B cell (primary cell): ENCODE measurements around the gene SKP2. TPM values are rescaled to one million over a fixed set of nuclear protein-coding genes. Genes with fewer than 3 reads are reported as not detected.

Experiments used
- ATAC-seq: fragments of 200-7000 bp; cut with Tn5 transposase; one replicate; pipeline ENCODE4 v1.10.0; 2021; ENCODE audit warnings: low read depth, mild to moderate bottlenecking, moderate number of reproducible peaks, moderate library complexity
- CTCF ChIA-PET: fragments of 350-600 bp; sonication (Branson Sonifier 250); formaldehyde crosslinking; loops from one replicate; lab custom pipeline; 2021; ENCODE audit warnings: antibody characterized with exemption, inconsistent platforms; lab: Charles Lee
- POLR2A ChIA-PET: fragments of 350-600 bp; sonication (Branson Sonifier 250); formaldehyde crosslinking; loops from one replicate; lab custom pipeline; 2021; ENCODE audit warnings: antibody characterized with exemption; lab: Charles Lee
- DNase-seq: peaks from one replicate; pipeline ENCODE4 v3.0.0; 2013
- H2AFZ ChIP-seq: 2 replicates; pipeline ENCODE4 v1.6.1; 2012; ENCODE audit warnings: mild to moderate bottlenecking, low read depth, low read length; ENCODE audit not compliant: insufficient read depth, poor library complexity, severe bottlenecking
- H3K27ac ChIP-seq, 2 donors: 1 replicate in 1 of 2; 2 replicates in 1 of 2; pipeline ENCODE4 v1.5.1; 2012 to 2013; ENCODE audit warnings: low read length in 2 of 2, mild to moderate bottlenecking in 2 of 2, moderate library complexity in 1 of 2
- H3K27me3 ChIP-seq, 4 experiments: fragments of 200-600 bp in 1 of 4; sonication (generic) in 1 of 4; replicated peaks in 1 of 4; 1 replicate in 2 of 4; 2 replicates in 2 of 4; pipeline versions ENCODE4 v1.6.1 to v1.7.0; 2013 to 2016; ENCODE audit warnings: low read length in 3 of 4, mild to moderate bottlenecking in 2 of 4, mixed read lengths in 1 of 4, moderate library complexity in 1 of 4; ENCODE audit not compliant: insufficient read depth in 4 of 4, control insufficient read depth in 3 of 4; ENCODE audit errors: control extremely low read depth in 1 of 4
- H3K36me3 ChIP-seq, 2 experiments: replicated peaks in 1 of 2; 1 replicate in 1 of 2; 2 replicates in 1 of 2; pipeline versions ENCODE4 v1.6.1 to v1.7.1; 2013; ENCODE audit warnings: low read length in 1 of 2; ENCODE audit not compliant: insufficient read depth in 2 of 2, control insufficient read depth in 1 of 2; ENCODE audit errors: control extremely low read depth in 1 of 2, extremely low read depth in 1 of 2
- H3K4me1 ChIP-seq, 2 donors: fragments of 200-600 bp in 1 of 2; sonication (generic) in 1 of 2; 1 replicate in 1 of 2; 2 replicates in 1 of 2; pipeline versions ENCODE4 v1.5.1 to v1.6.1; 2013 to 2017; ENCODE audit warnings: low read length in 2 of 2; ENCODE audit not compliant: control insufficient read depth in 2 of 2, insufficient read depth in 2 of 2
- H3K4me2 ChIP-seq: replicated peaks from 2 replicates; pipeline ENCODE3; 2012; ENCODE audit warnings: mild to moderate bottlenecking, low read depth, low read length; ENCODE audit not compliant: poor library complexity, severe bottlenecking
- H3K4me3 ChIP-seq, 5 experiments: fragments of 200-600 bp in 1 of 5; sonication (generic) in 1 of 5; 1 replicate in 3 of 5; 2 replicates in 2 of 5; pipeline versions ENCODE4 v1.5.1 to v1.7.0; 2011 to 2016; ENCODE audit warnings: low read length in 4 of 5, mild to moderate bottlenecking in 4 of 5, low read depth in 2 of 5, control low read depth in 1 of 5, moderate library complexity in 1 of 5; ENCODE audit not compliant: insufficient read depth in 1 of 5; ENCODE audit errors: control extremely low read depth in 1 of 5, extremely low read depth in 1 of 5
- H3K79me2 ChIP-seq: fragments of 200-600 bp; sonication (generic); one replicate; pipeline ENCODE4 v1.6.0; 2016; ENCODE audit warnings: low read length; ENCODE audit not compliant: control insufficient read depth, insufficient read depth
- H3K9ac ChIP-seq: fragments of 200-600 bp; sonication (generic); 2 replicates; pipeline ENCODE4 v1.6.1; 2017; ENCODE audit warnings: mild to moderate bottlenecking, low read length, moderate library complexity
- H3K9me3 ChIP-seq, 3 donors: one replicate each; pipeline versions ENCODE4 v1.6.1 to v1.7.1; 2013; ENCODE audit warnings: low read length in 2 of 3; ENCODE audit not compliant: control insufficient read depth in 2 of 3, insufficient read depth in 1 of 3; ENCODE audit errors: control extremely low read depth in 1 of 3
- H4K20me1 ChIP-seq: 2 replicates; pipeline ENCODE4 v1.6.0; 2012; ENCODE audit warnings: mild to moderate bottlenecking, low read length; ENCODE audit not compliant: insufficient read depth, control insufficient read depth, poor library complexity, severe bottlenecking
- H3K27ac Mint-ChIP-seq: one replicate; pipeline ENCODE4 v1.8.0; 2021; ENCODE audit warnings: mixed read lengths
- H3K27me3 Mint-ChIP-seq: one replicate; pipeline ENCODE4 v1.8.0; 2021; ENCODE audit warnings: mixed read lengths
- H3K4me1 Mint-ChIP-seq: one replicate; pipeline ENCODE4 v1.8.0; 2021; ENCODE audit warnings: mixed read lengths
- H3K4me3 Mint-ChIP-seq: one replicate; pipeline ENCODE4 v1.8.0; 2021; ENCODE audit warnings: mixed read lengths
- H3K9me3 Mint-ChIP-seq: one replicate; pipeline ENCODE4 v1.8.0; 2022; ENCODE audit warnings: mixed read lengths; ENCODE audit not compliant: insufficient read depth
- EZH2 ChIP-seq: IDR thresholded peaks from 2 replicates; pipeline ENCODE4 v1.6.1; 2012; ENCODE audit warnings: borderline replicate concordance, low read depth, mild to moderate bottlenecking, moderate library complexity, low read length; ENCODE audit not compliant: insufficient read depth, poor library complexity, severe bottlenecking
- WGBS: methylation state at CpG from one replicate; pipeline ENCODE4 v1.1.5; 2013; ENCODE audit warnings: missing lambda C conversion rate; ENCODE audit not compliant: insufficient coverage; 5-methylcytosine and 5-hydroxymethylcytosine counted together
- intact Hi-C: fragments of 100-400 bp; cut with micrococcal nuclease; formaldehyde crosslinking; loops from one replicate; pipeline ENCODE4 v1.10.0; 2022
- polyA plus RNA-seq: library from polyadenylated mRNA; depleted of rRNA; stranded (reverse); fragments of >200 nt; gene quantifications from 2 replicates; pipeline ENCODE4 v1.2.3, GENCODE V29; 2012
- total RNA-seq, 2 donors: library from RNA; stranded (reverse); fragments of 120-200 nt in 1 of 2; gene quantifications; 1 replicate in 1 of 2; 2 replicates in 1 of 2; pipeline versions ENCODE4 v1.2.3 to v1.2.4, GENCODE V29; 2013 to 2022
- TF ChIP-seq, protein P1 (sequence below): fragments of 200-600 bp; IDR thresholded peaks from one replicate; pipeline ENCODE4 v1.8.0; 2022; ENCODE audit warnings: antibody characterized with exemption, mild to moderate bottlenecking

Gene SKP2
- total and polyA plus RNA-seq, 2 donors (not counting 1 experiment from before 2014, with no cell fraction given) = 26.7 to 27.1 TPM

DNA sequence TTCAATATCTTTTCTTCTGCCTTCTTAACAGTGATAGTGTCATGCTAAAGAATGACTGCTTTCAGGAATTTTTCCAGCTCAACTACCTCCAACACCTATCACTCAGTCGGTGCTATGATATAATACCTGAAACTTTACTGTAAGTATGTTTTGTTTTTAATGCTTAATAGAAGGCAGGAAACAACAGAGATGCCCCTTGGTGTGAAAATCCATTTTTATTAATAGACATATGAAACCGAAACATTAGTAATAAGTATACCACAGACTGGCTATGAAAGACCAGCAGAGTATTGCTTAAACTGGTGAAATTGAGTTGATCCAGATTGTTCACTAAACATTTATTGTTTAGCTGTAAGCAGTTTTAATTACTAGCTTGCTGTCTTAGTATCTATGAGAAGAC, 25.2 kb downstream of the SKP2 start:
- no peaks in the 10 kb centered on the region for H3K9me3 ChIP-seq
- H3K4me2 ChIP-seq = no peak overlapping the region
- H3K79me2 ChIP-seq = no peaks in the 10 kb centered on the region
- no peak for TF ChIP-seq EZH2
- TF ChIP-seq, protein P1, sequence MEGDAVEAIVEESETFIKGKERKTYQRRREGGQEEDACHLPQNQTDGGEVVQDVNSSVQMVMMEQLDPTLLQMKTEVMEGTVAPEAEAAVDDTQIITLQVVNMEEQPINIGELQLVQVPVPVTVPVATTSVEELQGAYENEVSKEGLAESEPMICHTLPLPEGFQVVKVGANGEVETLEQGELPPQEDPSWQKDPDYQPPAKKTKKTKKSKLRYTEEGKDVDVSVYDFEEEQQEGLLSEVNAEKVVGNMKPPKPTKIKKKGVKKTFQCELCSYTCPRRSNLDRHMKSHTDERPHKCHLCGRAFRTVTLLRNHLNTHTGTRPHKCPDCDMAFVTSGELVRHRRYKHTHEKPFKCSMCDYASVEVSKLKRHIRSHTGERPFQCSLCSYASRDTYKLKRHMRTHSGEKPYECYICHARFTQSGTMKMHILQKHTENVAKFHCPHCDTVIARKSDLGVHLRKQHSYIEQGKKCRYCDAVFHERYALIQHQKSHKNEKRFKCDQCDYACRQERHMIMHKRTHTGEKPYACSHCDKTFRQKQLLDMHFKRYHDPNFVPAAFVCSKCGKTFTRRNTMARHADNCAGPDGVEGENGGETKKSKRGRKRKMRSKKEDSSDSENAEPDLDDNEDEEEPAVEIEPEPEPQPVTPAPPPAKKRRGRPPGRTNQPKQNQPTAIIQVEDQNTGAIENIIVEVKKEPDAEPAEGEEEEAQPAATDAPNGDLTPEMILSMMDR = no peak
- Mint-ChIP-seq H3K4me1 (peaks cover 2% of the 10 kb centered on the region), H3K27me3 (no peaks in the 10 kb centered on the region), H3K4me3 (no peak overlapping the region), H3K27ac (no peak overlapping the region), H3K9me3 (no peaks in the 10 kb centered on the region)
- H3K9ac ChIP-seq = no peak overlapping the region
- DNase-seq = no peak
- ChIA-PET CTCF (interaction anchor here (0.7 to 1.6 kb wide), 7 partner anchors 39 to 555 kb away, joined by 3 to 11 read pairs (median 3); no protein-coding TSS in a partner anchor), POLR2A (no interaction called here)
- H3K27me3 ChIP-seq = no peaks in the 10 kb centered on the region
- H2AFZ ChIP-seq = no peak overlapping the region
- intact Hi-C loops = loop anchor here (1.0 kb wide), 1 partner anchor 128 kb away; no protein-coding TSS in a partner anchor
- H3K36me3 ChIP-seq = peaks cover 22 to 61% of the 10 kb centered on the region in 2 experiments
- no CpG with 5 or more reads among the region's 2 CpGs for WGBS
- H3K4me3 ChIP-seq = no peak overlapping the region
- H3K27ac ChIP-seq = no peak overlapping the region
- no peak for ATAC-seq
- no peaks in the 10 kb centered on the region for H3K4me1 ChIP-seq
- no peaks in the 10 kb centered on the region for H4K20me1 ChIP-seq

DNA sequence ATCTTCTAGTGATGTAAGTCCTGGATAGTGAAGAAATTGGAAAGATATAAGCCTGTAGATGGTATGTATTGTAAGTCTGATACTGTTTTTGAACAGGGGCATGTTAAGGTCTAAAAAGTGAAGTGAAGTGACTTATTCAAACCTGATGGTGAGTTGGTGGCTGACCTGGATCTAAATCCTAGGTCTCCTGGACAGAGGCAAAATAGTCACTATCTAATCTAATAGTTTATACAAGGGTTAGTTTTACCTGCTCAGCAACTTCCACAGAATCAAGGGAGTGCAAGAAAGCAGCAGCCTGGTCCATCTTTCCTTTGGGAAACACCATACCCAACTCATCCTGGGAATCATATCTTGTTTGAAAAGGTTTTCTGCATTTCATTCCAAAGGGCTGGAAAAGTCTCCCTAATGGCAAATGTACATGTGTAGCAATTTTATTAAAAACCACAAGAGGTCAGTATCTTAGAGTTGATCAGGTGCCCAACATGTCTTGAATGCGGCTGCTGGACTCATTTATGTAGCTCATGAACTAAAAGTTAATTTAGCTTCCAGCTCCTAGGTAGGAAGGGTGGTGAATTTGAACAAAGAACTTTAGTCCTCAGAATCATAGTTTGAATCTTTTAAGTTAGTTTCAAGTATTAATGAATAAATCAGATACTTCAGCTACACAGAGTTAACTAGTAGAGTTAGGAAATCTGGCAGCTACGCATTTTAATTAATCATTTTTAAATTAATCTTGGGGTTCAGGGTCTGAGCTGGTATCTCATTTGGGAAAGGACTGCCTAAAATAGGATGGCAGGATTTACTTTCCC, 26.0 kb downstream of the SKP2 start:
- H3K4me2 ChIP-seq = no peak overlapping the region
- WGBS = no CpG with 5 or more reads among the region's 2 CpGs
- H3K27me3 ChIP-seq = no peaks in the 10 kb centered on the region
- no peaks in the 10 kb centered on the region for H3K9me3 ChIP-seq
- ATAC-seq (no peak), DNase-seq (peak; percentile 11)
- no peaks in the 10 kb centered on the region for H4K20me1 ChIP-seq
- no peaks in the 10 kb centered on the region for H3K79me2 ChIP-seq
- Mint-ChIP-seq H3K27ac (no peak overlapping the region), H3K4me3 (no peak overlapping the region), H3K27me3 (no peaks in the 10 kb centered on the region), H3K4me1 (peaks cover 2% of the 10 kb centered on the region), H3K9me3 (no peaks in the 10 kb centered on the region)
- no peak overlapping the region for H3K4me3 ChIP-seq
- intact Hi-C loops = loop anchor here (1.0 to 2.0 kb wide), 3 partner anchors 127 to 519 kb away; no protein-coding TSS in a partner anchor
- H2AFZ ChIP-seq = no peak overlapping the region
- no peak overlapping the region for H3K9ac ChIP-seq
- no peak for TF ChIP-seq EZH2
- TF ChIP-seq, protein P1 = peak; percentile 22
- CTCF ChIA-PET = interaction anchor here (0.6 to 1.6 kb wide), 17 partner anchors 9 to 765 kb away, joined by 3 to 11 read pairs (median 3); partner anchors contain the start of genes LMBRD2, RANBP3L and SKP2
- no peak overlapping the region for H3K27ac ChIP-seq
- H3K4me1 ChIP-seq = no peaks in the 10 kb centered on the region
- peaks cover 22 to 54% of the 10 kb centered on the region in 2 experiments for H3K36me3 ChIP-seq
- POLR2A ChIA-PET = no interaction called here
